Pancreas (tissue), 10 donors: ENCODE results near the gene CMKLR1. TPM values are rescaled to one million over a fixed set of nuclear protein-coding genes. Genes with fewer than 3 reads are reported as not detected.
A peak's percentile ranks its signal among the peaks of the same experiment; 100 is the strongest.

ENCODE experiments used
- ATAC-seq, 4 donors: fragments of 200-7000 bp; cut with Tn5 transposase; one replicate each; pipeline versions ENCODE4 v1.8.0 to v1.9.1; 2020; ENCODE audit warnings: mild to moderate bottlenecking in 4 of 4, moderate library complexity in 4 of 4
- DNase-seq, 6 donors: peaks; one replicate each; pipeline ENCODE4 v3.0.0-alpha.2; 2020
- FAIRE-seq: peaks from 2 replicates; lab custom pipeline; 2012; peaks lifted over from hg19 to GRCh38; lab: Jason Lieb, UNC
- H3K27ac ChIP-seq, 4 donors: fragments of 200-600 bp; sonication (generic); 1 replicate in 3 of 4; 2 replicates in 1 of 4; pipeline versions ENCODE4 v1.5.0 to v1.8.0; 2020
- H3K27me3 ChIP-seq, 4 donors: fragments of 200-600 bp; one replicate each; pipeline ENCODE4 v1.8.0; 2021
- H3K36me3 ChIP-seq, 3 donors: fragments of 200-600 bp; sonication (generic) in 1 of 3; one replicate each; pipeline versions ENCODE4 v1.5.0 to v1.8.0; 2020 to 2021
- H3K4me1 ChIP-seq, 3 donors: fragments of 200-600 bp; one replicate each; pipeline ENCODE4 v1.8.0; 2021
- H3K4me3 ChIP-seq, 4 donors: fragments of 200-600 bp; sonication (generic) in 2 of 4; one replicate each; pipeline versions ENCODE4 v1.5.0 to v1.8.0; 2020 to 2021
- H3K9me3 ChIP-seq, 4 donors: fragments of 200-600 bp; one replicate each; pipeline ENCODE4 v1.8.0; 2021
- WGBS, 2 donors: extraction: QIAGEN DNeasy Blood & Tissue Kit; methylation state at CpG; one replicate each; pipeline ENCODE4 v1.1.7; 2013; 5-methylcytosine and 5-hydroxymethylcytosine counted together
- intact Hi-C, 3 donors: fragments of 100-400 bp; cut with DNase I; formaldehyde crosslinking; loops; one replicate each; pipeline versions ENCODE4 v1.11.1 to v1.14.2; 2022
- polyA plus RNA-seq, 2 donors: library from polyadenylated mRNA; stranded (reverse); fragments of 200-250 nt; gene quantifications; one replicate each; pipeline ENCODE4 v1.2.3, GENCODE V29; 2013
- total RNA-seq, 6 donors: library from RNA; stranded (reverse); fragmentation: NEBNext Ultra II Directional in 4 of 6; extraction: Animal tissue kit (Norgen Biotek cat#: 25700) in 4 of 6; gene quantifications; one replicate each; pipeline versions ENCODE4 v1.2.1 to v1.2.4, GENCODE V29; 2021 to 2023
- TF ChIP-seq, protein P1 (sequence below), 4 donors: fragments of 200-600 bp; sonication (generic) in 3 of 4; IDR thresholded peaks; one replicate each; pipeline versions ENCODE4 v1.5.0 to v1.8.0; 2021; ENCODE audit warnings: antibody characterized with exemption in 4 of 4
- donor health status: healthy with polysubstance abuse.
- donor health status: DM: no; HTN: no; CAD: no; lungs with moderate emphysema.
- donor health status: DM: no; HTN: no; CAD: no.
- donor health status: control.
- donor health status: control.
- donor health status: Bipolar disorder and iron deficiency.
- donor health status: DM: yes; HTN: yes; CAD: no.
- donor health status: DM: no; HTN: no; CAD: no.
- donor health status: DM: no; HTN: no; CAD: no.
- donor health status: DM: yes; HTN: yes; CAD: no.

CMKLR1 gene
- total and polyA plus RNA-seq, 8 donors = 0.95 to 7.4 (median 1.4) TPM

DNA sequence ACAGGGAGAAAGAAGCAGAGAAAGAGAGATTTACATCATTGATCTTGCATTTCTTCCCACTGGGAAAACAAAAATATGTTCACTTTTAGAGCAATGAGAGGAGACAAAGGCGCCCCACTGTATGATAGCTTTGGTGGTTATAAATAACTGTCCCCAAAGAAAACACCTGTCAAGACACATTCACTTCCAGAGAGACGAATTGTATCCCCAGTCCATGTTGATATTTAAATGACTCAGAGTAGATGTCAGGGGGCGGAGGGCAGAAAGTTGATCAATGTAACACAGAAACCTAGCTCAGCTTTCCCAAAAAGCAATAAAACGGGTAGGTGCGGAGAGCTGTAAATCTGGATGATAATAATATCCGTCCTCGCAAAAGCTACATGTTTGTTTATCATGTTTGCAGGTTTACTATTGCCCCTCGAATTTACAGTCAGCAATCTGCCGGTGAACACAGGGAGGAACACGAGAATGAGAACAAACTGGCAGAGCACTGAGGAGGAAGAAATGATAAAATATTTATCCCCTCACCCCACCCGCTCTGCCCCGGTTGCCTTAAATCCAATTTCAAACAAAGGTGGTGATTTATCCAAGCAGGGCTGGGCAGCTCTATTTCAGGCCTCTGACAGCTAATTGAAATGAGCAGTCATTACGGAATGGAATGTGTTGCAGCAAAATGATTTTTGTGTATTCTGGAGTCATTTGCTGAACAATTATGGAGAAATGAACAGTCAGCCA is 84.4 kb downstream of the CMKLR1 start:
- ATAC-seq = no peak
- FAIRE-seq = no peak
- no peaks in the 10 kb centered on the region for H3K4me1 ChIP-seq
- WGBS, 2 donors = 23 to 27% methylated on average over 13 of the region's 13 CpGs
- DNase-seq = no peak
- H3K4me3 ChIP-seq = no peak overlapping the region
- intact Hi-C loops = no loop called here
- H3K27ac ChIP-seq = no peak overlapping the region
- no peaks in the 10 kb centered on the region for H3K27me3 ChIP-seq
- no peaks in the 10 kb centered on the region for H3K9me3 ChIP-seq
- TF ChIP-seq, protein P1, sequence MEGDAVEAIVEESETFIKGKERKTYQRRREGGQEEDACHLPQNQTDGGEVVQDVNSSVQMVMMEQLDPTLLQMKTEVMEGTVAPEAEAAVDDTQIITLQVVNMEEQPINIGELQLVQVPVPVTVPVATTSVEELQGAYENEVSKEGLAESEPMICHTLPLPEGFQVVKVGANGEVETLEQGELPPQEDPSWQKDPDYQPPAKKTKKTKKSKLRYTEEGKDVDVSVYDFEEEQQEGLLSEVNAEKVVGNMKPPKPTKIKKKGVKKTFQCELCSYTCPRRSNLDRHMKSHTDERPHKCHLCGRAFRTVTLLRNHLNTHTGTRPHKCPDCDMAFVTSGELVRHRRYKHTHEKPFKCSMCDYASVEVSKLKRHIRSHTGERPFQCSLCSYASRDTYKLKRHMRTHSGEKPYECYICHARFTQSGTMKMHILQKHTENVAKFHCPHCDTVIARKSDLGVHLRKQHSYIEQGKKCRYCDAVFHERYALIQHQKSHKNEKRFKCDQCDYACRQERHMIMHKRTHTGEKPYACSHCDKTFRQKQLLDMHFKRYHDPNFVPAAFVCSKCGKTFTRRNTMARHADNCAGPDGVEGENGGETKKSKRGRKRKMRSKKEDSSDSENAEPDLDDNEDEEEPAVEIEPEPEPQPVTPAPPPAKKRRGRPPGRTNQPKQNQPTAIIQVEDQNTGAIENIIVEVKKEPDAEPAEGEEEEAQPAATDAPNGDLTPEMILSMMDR (IDR thresholded peaks at IDR 0.05) = no peak
- H3K36me3 ChIP-seq = no peaks in the 10 kb centered on the region

GRCh38 chr12:108254030-108254429 is 85.1 kb downstream of the CMKLR1 start:
- H3K27ac ChIP-seq = no peak overlapping the region
- WGBS, 2 donors = 38 to 46% methylated on average over 5 of the region's 5 CpGs
- H3K4me3 ChIP-seq = no peak overlapping the region
- H3K36me3 ChIP-seq = no peaks in the 10 kb centered on the region
- H3K27me3 ChIP-seq = peaks cover 0 to under 1% (median 0%) of the 10 kb centered on the region in 4 donors
- H3K4me1 ChIP-seq = no peaks in the 10 kb centered on the region
- intact Hi-C loops = no loop called here
- no peaks in the 10 kb centered on the region for H3K9me3 ChIP-seq
- DNase-seq (no peak), ATAC-seq (no peak), FAIRE-seq (no peak)
- TF ChIP-seq, protein P1 (IDR thresholded peaks at IDR 0.05) = no peak

DNA sequence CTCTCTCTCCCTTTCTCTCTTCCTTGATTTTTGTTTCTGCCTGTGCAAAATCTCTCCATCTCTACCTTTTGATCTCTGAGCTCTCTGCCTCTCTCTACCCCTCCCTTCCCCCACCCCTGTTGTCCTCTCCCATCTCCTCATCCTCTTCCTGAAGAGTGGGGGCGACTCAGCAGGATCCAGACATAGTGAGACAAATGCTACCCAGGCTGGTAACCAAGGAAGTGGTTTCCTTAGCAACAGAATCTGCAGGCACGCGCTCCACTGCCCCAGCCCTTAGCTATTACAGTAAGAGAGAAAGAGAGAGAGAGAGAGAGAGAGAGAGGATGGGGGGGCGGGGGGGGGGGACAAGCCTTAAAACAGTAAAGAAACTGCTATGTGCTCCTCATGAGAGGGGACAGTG is 85.6 kb downstream of the CMKLR1 start:
- Histone ChIP-seq H3K9me3 (no peaks in the 10 kb centered on the region), H3K27ac (no peak overlapping the region), H3K4me1 (no peaks in the 10 kb centered on the region), H3K4me3 (no peak overlapping the region), H3K36me3 (no peaks in the 10 kb centered on the region), H3K27me3 (peaks cover 0 to 4% (median 0%) of the 10 kb centered on the region in 4 donors)
- ATAC-seq (peak in 1 of 4 donors; percentile 35), DNase-seq (no peak), FAIRE-seq (no peak)
- TF ChIP-seq, protein P1 (IDR thresholded peaks at IDR 0.05) = no peak
- intact Hi-C loops = no loop called here
- WGBS, 2 donors = 5 to 8% methylated on average over 3 to 4 of the region's 4 CpGs

DNA sequence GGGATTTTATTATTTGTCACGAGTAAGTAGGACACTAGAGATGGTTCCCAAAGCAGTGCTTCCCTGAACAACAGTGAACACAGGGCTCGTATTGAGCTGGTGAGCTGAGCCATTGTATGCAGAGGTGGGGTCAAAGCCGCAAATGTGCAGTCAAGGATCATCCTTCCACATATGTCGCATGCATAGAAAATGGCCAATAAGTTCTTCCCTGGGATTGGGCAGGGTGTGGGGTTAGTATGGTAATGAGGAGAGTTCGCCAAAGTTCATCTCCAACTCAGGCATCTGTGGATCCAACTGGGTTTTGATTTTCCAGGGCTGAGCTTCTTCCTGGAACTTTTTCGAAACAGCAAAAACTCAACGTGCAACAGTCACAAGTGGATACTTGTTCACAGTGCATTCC is 86.6 kb downstream of the CMKLR1 start:
- TF ChIP-seq, protein P1 (IDR thresholded peaks at IDR 0.05) = no peak
- Histone ChIP-seq H3K9me3 (no peaks in the 10 kb centered on the region), H3K4me3 (no peak overlapping the region), H3K27me3 (peaks cover 0 to 4% (median 0%) of the 10 kb centered on the region in 4 donors), H3K4me1 (no peaks in the 10 kb centered on the region), H3K27ac (no peak overlapping the region), H3K36me3 (no peaks in the 10 kb centered on the region)
- 51 to 76% methylated on average over 7 of the region's 7 CpGs for WGBS, 2 donors
- FAIRE-seq (no peak), DNase-seq (no peak), ATAC-seq (no peak)
- intact Hi-C loops = no loop called here

GRCh38 chr12:108248011-108248410 is 91.1 kb downstream of the CMKLR1 start:
- Histone ChIP-seq H3K4me3 (no peak overlapping the region), H3K4me1 (no peaks in the 10 kb centered on the region), H3K27ac (no peak overlapping the region), H3K36me3 (no peaks in the 10 kb centered on the region), H3K27me3 (peaks cover 0 to 4% (median 0%) of the 10 kb centered on the region in 4 donors), H3K9me3 (no peaks in the 10 kb centered on the region)
- TF ChIP-seq, protein P1 (IDR thresholded peaks at IDR 0.05) = no peak
- WGBS, 2 donors = 65 to 76% methylated on average over 13 of the region's 13 CpGs
- FAIRE-seq (no peak), ATAC-seq (no peak), DNase-seq (no peak)
- intact Hi-C loops = no loop called here
